ENCODE results near the gene SCAMP2. TPM values are rescaled to one million over a fixed set of nuclear protein-coding genes. Genes with fewer than 3 reads are reported as not detected.
"Not testable (repeated sequence)": the region's sequence is repeated elsewhere in the genome, so short reads cannot be mapped to it uniquely, and the experiment has no call there.

SCAMP2 gene
- total RNA-seq, 1 donor from 2014 or later: 46.2 TPM

DNA sequence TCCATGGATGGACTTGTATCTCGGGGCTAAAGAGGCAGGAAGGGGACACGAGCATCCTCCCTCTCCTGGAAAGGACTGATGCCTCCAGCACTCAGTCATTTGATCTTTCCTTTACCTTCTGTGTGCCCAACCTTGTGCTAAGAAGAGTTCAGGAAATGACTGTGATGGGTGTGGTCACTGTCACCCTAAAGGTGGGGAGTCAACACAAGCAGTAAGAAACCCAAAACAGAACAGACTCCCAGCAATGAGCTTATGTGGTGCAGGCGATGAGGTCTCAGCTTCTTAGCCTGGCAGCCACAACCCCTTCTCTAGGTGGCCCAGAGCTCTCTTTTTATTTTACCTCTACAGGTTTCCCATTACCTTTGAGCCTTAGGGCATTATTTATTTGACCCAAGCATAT, 20.5 kb upstream of the SCAMP2 start:
- DNase-seq (no peak), ATAC-seq (no peak)
- intact Hi-C loops (cut with micrococcal nuclease): no loop called here

DNA sequence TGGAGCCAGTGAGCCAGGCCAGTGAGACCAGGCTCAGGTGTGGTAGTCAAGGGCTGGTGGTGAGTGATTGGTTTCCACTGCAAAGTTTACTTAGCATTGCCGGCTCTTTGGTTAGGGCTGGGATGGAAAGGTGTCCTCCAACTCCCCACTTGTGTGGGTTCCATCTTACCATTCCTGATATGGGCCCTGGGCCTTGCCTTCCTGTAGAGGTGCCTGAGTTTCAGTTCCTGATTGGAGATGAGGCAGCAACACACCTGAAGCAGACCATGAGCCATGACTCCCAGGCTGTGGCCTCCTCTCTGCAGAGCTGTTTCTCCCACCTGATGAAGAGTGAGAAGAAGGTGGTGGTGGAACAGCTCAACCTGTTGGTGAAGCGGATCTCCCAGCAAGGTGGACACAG, 19.8 kb upstream of the SCAMP2 start:
- ATAC-seq: no peak
- intact Hi-C loops (cut with micrococcal nuclease): no loop called here
- peak; percentile 0 for DNase-seq

DNA sequence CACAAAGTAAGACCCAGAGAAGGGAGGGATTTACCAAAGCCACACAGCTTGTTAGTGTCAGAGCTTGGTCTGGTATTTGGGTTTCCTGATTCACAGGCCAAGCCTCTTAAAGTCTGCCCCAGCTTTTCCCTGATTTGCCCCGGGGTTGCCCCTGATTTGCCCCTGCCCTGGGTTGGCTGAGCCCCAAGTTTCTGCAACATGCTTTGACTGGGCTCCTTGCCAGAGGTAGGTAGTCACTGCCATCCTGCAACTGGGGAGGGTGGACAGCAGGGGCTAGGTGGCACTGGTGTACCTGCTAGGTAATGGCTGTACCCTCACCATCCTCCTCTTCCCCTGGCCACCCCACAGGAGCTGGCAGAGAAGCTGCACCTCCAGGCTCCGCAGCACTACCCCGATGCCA, 19.1 kb upstream of the SCAMP2 start:
- ATAC-seq: no peak
- intact Hi-C loops (cut with micrococcal nuclease): no loop called here
- peak; percentile 37 for DNase-seq

DNA sequence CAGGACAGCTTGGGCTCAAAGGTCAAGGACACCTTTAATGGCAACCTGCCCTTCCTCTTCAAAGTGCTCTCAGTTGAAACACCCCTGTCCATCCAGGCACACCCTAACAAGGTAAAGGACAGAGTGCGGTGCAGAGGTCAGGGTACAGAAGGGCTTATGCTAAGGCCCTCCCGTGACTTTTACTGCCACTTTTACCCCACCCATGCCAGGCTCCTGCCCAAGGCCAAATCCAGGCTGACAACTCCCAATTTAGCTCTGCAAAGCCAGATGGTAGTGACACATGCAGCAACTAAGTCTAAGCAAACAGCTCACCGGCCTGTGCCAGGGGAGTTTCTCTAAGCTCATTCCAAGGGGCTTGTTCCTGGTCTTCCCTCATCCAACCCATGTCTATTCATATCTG, 18.3 kb upstream of the SCAMP2 start:
- peak; percentile 46 for ATAC-seq
- intact Hi-C loops (cut with micrococcal nuclease): no loop called here
- DNase-seq: peak; percentile 30

DNA sequence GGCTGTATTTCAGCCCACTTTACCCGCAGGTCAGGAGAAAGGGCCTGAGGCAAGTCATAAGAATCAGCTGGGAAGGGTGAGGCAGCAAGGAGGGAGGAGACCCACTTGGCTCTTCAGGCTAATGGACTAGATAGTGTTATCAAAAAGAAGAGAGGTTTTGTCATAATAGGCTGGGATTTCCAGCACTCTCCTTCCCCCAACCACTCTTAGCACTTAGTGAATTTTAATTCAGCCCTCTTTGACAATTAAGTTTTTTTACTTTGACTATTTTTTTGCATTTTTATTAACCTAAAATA, 17.4 kb upstream of the SCAMP2 start:
- ATAC-seq (no peak), DNase-seq (no peak)
- intact Hi-C loops (cut with micrococcal nuclease): no loop called here

DNA sequence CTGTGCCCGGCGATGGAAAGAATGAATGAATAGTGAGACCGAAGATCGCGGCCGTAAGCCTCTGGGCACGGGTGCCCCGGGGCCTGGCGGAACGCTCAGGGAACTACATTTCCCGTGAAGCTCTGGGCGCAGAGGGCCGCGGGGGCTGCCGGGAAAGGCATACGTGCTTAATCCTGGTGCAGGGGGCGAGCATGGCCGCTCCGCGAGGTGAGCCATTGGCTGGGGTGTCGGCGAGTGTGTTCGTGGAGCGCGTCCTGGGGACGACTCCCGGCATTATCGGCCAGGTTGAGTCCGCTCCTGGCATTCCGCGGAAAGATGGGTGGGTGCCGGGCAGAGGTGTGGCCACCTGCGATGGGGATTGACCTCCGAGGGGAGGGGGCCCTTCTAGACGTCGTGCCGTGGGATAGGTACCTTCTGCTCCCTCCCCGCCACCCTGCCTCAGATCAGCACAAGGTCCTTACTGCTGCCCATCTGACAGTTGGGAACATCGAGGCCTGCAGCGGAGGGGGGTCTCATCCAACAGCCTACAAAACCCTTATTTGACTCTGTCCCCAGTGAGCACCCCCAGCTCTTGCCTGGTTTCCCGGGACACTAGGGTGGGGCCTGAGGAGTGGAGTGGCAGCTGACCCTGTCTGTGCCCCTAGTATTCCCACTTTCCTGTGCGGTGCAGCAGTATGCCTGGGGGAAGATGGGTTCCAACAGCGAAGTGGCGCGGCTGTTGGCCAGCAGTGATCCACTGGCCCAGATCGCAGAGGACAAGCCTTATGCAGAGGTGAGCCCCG, 16.9 kb upstream of the SCAMP2 start, which contains the start of gene MPI:
Gene MPI (plus strand): TSS at position 160 of the 782 bp plus-strand sequence. CDS start 32 bp downstream, at position 192.
- ATAC-seq (peak; percentile 94), DNase-seq (peak; percentile 92)
- intact Hi-C loops (cut with micrococcal nuclease): no loop called here

DNA sequence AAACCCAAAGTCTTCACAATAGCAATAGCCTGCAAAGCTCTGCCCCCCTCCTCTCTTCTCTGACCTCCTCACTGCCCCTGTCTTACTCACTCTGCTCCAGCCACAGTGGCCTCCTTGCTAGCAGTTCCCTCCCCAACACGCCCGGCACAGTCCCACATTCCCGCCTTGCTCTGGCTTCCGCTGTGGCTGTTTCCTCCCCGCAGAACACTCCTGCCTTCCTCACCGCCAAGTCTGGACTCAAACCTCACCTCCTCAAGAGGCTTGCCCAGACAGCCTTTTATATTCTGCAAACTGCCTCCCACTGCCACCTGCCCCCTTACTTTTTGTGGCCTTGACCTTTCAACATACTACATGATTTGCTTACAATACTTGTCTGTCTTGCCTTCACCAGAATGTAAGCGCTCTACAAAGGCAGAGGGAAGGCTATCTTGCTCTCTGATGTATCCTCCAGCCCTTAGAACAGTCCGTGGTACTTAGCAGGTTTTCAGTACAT, 16.3 kb upstream of the SCAMP2 start:
- ATAC-seq (peak; percentile 60), DNase-seq (peak; percentile 63)
- intact Hi-C loops (cut with micrococcal nuclease): no loop called here

DNA sequence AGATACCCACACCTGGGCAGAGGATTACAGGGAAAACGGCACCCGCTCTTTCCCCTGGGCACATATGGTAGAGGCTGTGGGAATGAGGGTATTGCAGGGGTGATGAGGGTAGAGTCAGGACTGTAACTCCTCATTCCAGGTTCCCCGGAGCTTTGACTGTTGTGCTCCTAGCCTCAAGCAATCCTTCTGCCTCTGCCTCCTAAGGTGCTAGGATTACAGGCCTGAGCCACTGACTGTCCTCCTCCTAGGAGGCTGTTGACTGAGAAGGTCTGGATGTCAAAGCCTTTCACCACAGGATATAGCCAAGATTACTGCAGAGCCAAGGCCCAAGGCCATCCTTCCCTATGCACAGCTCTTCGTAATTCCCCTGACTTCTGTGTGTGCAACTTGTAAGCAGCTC, 15.6 kb upstream of the SCAMP2 start:
- ATAC-seq (no peak), DNase-seq (peak; percentile 14)
- intact Hi-C loops (cut with micrococcal nuclease): no loop called here

DNA sequence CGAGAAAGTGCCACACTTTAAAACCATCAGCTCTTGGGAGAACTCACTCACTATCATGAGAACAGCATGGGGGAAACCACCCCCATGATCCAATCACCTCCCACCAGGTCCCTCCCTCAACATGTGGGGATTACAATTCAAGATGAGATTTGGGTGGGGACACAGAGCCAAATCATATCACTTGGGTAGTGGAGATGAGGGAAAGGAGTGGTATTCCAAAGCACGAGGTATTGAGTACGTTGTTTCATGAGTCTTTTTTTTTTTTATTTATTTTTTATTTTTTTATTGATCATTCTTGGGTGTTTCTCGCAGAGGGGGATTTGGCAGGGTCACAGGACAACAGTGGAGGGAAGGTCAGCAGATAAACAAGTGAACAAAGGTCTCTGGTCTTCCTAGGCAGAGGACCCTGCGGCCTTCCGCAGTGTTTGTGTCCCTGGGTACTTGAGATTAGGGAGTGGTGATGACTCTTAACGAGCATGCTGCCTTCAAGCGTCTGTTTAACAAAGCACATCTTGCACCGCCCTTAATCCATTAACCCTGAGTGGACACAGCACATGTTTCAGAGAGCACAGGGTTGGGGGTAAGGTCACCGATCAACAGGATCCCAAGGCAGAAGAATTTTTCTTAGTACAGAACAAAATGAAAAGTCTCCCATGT, 14.5 kb upstream of the SCAMP2 start:
- intact Hi-C loops (cut with micrococcal nuclease); ATAC-seq; DNase-seq: not testable (repeated sequence)

DNA sequence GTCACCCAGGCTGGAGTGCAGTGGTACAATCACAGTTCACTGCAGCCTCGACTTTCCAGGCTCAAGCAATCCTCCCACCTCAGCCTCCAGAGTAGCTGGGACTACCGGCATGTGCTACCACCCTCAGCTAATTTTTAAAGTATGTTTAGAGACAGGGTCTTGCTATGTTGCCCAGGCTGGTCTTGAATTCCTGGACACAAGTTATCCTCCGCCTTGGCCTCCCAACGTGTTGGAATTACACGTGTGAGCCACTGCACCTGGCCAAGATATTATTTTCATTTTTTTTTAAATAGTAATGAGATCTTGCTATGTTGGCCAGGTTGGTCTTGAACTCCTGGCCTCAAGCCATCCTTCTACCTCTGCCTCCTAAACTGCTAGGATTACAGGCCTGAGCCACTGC, 12.3 kb upstream of the SCAMP2 start:
- DNase-seq (peak; percentile 2), ATAC-seq (no peak)
- intact Hi-C loops (cut with micrococcal nuclease): no loop called here

DNA sequence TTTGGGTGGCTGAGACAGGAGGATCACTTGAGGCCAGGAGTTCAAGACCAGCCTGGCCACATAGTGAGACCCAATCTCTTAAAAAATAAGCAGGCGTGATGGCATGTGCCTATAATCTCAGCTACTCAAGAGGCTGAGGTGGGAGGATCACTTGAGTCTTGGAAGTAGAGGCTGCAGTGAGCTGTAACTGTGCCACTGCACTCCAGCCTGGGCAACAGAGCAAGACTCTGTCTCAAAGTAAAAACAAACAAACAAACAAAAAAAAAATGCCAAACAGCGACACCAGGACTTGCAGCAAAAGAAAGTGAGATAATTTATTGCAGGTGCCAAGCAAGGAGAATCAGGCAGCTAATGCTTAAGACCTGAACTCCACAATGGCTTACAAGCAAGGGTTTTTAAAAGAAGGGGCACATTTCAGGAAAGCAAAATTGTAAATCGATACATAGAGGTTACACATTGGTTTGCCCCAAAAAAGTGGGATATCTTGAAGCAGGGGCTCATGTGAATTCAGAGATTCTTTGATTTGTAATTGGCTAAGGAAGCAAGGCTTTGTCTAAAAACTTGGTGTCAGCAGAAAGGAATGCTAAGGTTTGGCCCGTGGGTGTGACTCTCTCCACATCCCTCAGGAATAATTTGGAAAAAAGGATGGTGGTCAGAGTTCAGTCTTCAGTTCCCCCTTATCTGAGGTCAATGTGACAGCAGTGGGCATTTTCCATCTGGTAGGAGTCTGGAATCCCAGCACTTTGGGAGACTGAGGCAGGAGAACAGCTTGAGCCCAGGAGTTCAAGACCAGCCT, 11.5 kb upstream of the SCAMP2 start:
- intact Hi-C loops (cut with micrococcal nuclease): no loop called here
- peak; percentile 0 for DNase-seq
- no peak for ATAC-seq

DNA sequence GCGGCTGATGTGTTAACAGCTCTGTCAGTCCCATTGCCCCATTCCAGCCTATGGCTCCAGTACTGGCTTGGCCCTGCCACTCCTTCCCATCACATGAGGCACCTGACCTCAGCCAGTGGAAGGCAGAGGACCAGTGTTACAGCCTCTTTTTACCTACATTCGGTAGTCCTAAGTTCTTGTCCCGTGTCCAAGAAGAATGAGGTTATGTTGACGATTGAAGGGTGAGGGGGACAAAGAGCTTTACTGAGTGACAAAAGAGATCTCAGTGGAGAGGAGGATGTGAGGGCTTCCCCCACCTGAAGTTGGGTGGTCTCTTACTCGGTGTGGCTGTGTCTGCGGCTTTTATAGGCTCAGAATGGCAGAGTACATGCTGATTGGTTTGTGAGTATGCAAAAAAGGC, 9.4 kb upstream of the SCAMP2 start:
- intact Hi-C loops (cut with micrococcal nuclease): no loop called here
- no peak for DNase-seq
- ATAC-seq: no peak

DNA sequence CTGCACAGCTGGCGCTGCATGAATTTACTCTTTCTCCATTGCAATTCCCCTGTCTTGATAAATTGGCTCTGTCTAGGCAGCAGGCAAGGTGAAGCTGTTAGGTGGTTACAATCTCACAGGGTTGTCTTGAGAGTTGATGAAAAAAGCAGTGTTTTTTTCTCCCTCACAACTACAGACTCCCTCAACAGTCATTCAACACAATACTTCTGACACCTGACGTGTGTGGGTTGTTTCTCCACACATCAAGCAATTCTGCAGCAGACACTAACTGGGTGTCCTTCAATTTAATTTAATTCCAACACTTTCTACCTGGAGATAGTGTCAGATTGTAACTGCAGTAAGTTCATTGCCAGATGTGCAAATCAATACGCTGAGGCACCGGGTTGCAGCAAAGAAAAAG, 5.1 kb upstream of the SCAMP2 start:
- intact Hi-C loops (cut with micrococcal nuclease): no loop called here
- ATAC-seq: no peak
- no peak for DNase-seq

DNA sequence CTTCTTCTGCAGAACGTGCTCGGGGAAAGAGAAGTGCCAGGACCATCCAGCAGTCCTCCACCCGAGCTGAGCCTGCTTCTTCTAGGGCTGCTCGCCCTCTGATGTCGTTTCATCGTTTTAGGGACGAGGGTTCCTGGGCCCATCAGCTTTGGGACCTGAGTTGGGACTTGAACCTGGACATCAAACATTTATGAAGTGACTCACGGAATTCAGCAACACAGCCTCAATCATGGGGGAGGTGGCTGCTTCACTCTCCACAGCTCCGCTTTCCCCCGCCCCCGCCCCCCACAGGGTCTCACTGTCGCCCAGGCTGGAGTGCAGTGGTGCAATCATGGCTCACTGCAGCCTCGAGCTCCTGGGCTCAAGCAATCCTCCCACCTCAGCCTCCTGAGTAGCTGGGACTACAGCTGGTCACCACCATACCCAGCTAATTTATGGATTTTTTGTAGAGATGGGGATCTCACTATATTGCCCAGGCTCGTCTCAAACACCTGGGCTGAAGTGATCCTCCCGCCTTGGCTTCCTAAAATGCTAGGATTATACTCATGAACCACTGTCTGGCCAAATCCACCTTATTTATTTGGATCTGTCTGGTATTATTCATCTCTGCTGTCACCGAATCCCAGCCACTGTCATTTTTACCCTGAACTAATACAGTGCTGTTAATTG, 725 bp upstream of the SCAMP2 start:
- peak; percentile 16 for ATAC-seq
- DNase-seq: no peak
- intact Hi-C loops (cut with micrococcal nuclease): no loop called here

DNA sequence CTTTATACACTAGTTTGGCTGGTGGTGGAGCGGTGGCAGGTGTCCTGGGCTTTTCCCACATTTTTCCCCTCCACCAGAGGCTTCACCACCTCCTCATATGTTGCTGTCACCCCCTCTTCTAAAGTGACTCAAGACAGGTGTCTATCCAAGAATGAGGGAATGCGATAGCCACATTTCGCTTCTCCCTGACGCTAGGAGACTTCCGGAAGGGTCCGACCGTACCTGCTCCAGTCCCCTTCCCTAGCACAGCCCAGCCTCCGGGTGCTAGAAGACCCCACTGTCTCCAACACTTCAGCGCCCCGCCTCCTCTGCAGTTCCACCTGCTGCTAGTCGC, 496 bp downstream of the SCAMP2 start:
- DNase-seq: no peak
- intact Hi-C loops (cut with micrococcal nuclease): no loop called here
- ATAC-seq: no peak

DNA sequence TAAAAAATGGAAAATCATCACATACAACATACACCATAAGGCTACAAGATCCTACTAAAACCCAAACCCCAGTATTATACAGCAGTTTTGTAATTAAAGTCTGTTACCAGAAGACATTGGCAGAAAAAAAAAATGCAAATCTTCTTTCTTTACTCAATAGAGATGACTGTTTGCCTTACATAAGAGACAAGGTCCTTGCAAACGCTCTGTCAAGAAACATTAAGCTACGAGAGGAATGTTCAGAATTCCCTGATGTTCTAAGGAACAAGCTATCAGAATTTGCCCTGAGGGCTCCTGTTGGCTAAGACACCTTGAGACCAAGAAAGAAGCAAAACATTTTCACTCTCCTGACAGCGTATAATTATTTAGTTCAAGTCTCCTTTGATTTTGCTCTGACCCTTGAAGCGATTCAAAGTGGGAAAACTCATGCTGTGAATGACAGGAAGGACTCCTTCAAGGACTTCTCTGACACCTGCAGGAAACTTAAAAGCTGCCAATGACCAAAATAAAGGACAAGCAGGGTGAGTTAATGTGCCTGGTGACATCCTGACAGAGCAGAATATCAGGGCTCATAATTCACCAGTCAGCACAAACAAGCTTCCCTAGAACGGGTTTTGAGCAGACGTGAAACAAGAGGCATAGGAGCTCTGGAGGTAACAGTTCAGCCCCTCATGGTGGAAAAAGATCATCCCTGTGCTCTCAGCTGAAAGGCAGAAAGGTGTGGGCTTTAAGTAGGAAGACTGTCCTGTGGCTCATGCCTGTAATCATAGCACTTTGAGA, 2.5 kb downstream of the SCAMP2 start:
- DNase-seq: no peak
- ATAC-seq: no peak
- intact Hi-C loops (cut with micrococcal nuclease): no loop called here

DNA sequence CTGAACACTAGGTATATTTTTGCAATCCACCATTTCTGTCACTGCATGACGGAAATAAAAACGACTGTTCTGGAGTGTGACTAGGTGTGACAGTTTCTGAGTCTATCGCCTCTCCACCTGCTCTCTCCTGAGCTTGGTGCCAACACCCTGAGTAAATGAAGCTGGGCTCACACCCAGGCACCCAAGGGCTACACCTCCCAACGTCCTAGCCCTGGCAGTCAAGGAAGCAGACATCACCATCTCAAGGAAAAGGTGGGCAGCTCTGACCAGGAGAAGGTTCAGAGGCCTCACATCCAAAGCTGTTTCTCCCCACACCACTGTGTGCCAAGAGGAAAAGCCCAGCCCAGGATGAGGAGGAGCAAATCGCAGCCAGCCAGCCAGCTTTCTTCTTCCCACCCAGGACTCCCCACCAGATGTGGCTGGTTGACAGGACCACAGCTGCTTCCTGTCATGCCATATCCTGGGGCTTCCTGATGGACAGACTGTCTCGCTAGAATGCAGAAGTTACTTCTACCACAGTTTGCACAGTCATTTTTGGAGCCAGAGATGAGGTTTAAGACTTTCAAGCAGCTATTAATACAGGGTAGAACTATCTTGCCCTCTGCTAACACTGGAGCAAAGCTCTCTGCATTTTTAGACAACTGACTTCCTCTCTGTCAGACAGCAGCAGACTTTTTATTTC, 3.3 kb downstream of the SCAMP2 start:
- intact Hi-C loops (cut with micrococcal nuclease): no loop called here
- ATAC-seq (peak; percentile 46), DNase-seq (peak; percentile 81)

DNA sequence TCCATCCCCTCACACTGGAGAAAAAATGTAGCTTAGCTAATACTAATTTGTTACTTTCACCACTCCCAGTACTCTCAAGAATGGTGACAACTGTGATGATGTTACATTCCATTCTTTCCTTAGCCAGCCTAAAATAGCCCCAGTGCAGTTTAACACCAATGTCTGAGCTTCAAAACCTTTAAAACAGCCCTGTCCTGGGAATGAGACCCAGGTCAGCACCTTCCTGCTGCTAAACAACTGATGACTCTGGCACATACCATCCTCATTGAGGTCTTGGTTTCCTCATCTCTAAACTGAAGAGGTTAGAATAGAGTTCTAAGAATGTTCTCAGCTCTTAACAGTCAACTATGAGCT, 3.8 kb downstream of the SCAMP2 start:
- intact Hi-C loops (cut with micrococcal nuclease): no loop called here
- ATAC-seq (peak; percentile 19), DNase-seq (peak; percentile 16)

Data from left ventricle myocardium superior (tissue), 1 donor.